Effector memory CD4-positive, alpha-beta T cell (primary cell): ENCODE results near the gene IL17RE.

Experiments used
- DNase-seq, 3 donors: peaks; one replicate each; pipeline ENCODE4 v3.0.0-alpha.2; 2020
- H3K27ac ChIP-seq: 2 replicates; pipeline ENCODE4 v1.7.0; 2013; ENCODE audit warnings: mild to moderate bottlenecking, low read length, moderate library complexity; ENCODE audit not compliant: insufficient read depth, poor library complexity, severe bottlenecking
- H3K27me3 ChIP-seq: replicated peaks from 2 replicates; pipeline ENCODE4 v1.7.0; 2013; ENCODE audit warnings: mild to moderate bottlenecking, low read length; ENCODE audit not compliant: insufficient read depth, control insufficient read depth, poor library complexity, severe bottlenecking
- H3K36me3 ChIP-seq: 2 replicates; pipeline ENCODE4 v1.7.0; 2013; ENCODE audit warnings: mild to moderate bottlenecking, low read length, moderate library complexity; ENCODE audit not compliant: control insufficient read depth, insufficient read depth
- H3K4me1 ChIP-seq: 2 replicates; pipeline ENCODE4 v1.7.0; 2013; ENCODE audit warnings: low read length, mild to moderate bottlenecking; ENCODE audit not compliant: control insufficient read depth, insufficient read depth, poor library complexity, severe bottlenecking
- H3K4me3 ChIP-seq: 2 replicates; pipeline ENCODE4 v1.7.0; 2013; ENCODE audit warnings: low read length, low read depth, mild to moderate bottlenecking; ENCODE audit not compliant: insufficient read depth, poor library complexity, severe bottlenecking
- H3K9me3 ChIP-seq: 2 replicates; pipeline ENCODE4 v1.7.0; 2013; ENCODE audit warnings: mild to moderate bottlenecking, low read length, moderate library complexity; ENCODE audit not compliant: control insufficient read depth

The IL17RE gene

GRCh38 chr3:9914559-9915253, 12.1 kb downstream of the IL17RE start:
- H3K27ac ChIP-seq: no peak overlapping the region
- peaks cover 9% of the 10 kb centered on the region for H3K4me1 ChIP-seq
- H3K9me3 ChIP-seq: no peaks in the 10 kb centered on the region
- H3K4me3 ChIP-seq: peak overlapping the region; percentile 63
- H3K36me3 ChIP-seq: no peaks in the 10 kb centered on the region
- no peaks in the 10 kb centered on the region for H3K27me3 ChIP-seq
- DNase-seq: no peak

DNA sequence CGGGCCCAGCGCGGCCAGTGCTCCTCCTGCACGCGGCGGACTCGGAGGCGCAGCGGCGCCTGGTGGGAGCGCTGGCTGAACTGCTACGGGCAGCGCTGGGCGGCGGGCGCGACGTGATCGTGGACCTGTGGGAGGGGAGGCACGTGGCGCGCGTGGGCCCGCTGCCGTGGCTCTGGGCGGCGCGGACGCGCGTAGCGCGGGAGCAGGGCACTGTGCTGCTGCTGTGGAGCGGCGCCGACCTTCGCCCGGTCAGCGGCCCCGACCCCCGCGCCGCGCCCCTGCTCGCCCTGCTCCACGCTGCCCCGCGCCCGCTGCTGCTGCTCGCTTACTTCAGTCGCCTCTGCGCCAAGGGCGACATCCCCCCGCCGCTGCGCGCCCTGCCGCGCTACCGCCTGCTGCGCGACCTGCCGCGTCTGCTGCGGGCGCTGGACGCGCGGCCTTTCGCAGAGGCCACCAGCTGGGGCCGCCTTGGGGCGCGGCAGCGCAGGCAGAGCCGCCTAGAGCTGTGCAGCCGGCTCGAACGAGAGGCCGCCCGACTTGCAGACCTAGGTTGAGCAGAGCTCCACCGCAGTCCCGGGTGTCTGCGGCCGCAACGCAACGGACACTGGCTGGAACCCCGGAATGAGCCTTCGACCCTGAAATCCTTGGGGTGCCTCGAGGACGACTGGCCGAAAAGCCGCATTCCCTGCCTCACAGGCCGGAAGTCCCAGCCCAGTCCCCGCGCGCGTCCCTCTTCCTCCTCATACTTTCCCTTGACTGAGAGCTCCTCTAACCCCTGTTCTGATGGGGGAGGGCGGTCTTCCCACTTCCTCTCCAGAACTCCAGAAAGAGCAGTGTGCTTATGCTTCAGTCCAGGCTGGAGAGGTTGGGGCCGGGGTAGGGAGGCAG, 12.8 kb downstream of the IL17RE start:
- Histone ChIP-seq H3K27me3 (no peaks in the 10 kb centered on the region), H3K4me3 (peak overlapping the region; percentile 63), H3K4me1 (peaks cover 9% of the 10 kb centered on the region), H3K9me3 (no peaks in the 10 kb centered on the region), H3K36me3 (no peaks in the 10 kb centered on the region), H3K27ac (no peak overlapping the region)
- DNase-seq: no peak

- Histone ChIP-seq H3K27me3 (no peaks in the 10 kb centered on the region), H3K4me1 (peaks cover 9% of the 10 kb centered on the region), H3K36me3 (no peaks in the 10 kb centered on the region), H3K4me3 (no peak overlapping the region), H3K27ac (no peak overlapping the region), H3K9me3 (no peaks in the 10 kb centered on the region)
- no peak for DNase-seq
These were observed 13.7 kb downstream of the IL17RE start for GRCh38 chr3:9916346-9916733.

GRCh38 chr3:9916734-9917680, 14.4 kb downstream of the IL17RE start, which contains the start of gene IL17RC:
IL17RC (plus strand) TSS chr3:9917098; CDS start chr3:9917316, 218 bp downstream.
- H3K4me3 ChIP-seq: peak within 1 kb of the TSS; percentile 63
- no peaks in the 10 kb centered on the region for H3K36me3 ChIP-seq
- no peak for DNase-seq
- H3K4me1 ChIP-seq: peaks cover 9% of the 10 kb centered on the region
- H3K27ac ChIP-seq: no peak within 1 kb of the TSS
- H3K27me3 ChIP-seq: no peaks in the 10 kb centered on the region
- H3K9me3 ChIP-seq: no peaks in the 10 kb centered on the region

DNA sequence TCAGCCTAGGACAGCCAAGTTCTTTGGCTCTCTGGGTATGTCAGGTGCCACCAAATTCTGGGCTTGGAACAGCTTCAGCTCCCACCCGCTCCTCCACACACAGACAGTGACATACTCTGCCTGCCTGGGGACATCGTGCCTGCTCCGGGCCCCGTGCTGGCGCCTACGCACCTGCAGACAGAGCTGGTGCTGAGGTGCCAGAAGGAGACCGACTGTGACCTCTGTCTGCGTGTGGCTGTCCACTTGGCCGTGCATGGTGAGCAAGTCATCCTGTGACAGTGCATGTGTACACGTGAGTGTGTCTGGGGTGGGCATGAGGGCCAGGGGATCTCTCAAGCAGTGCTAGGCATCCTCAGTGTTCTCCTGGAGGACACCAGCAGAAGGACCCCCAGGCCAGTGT, 15.2 kb downstream of the IL17RE start:
- peaks cover 4% of the 10 kb centered on the region for H3K4me1 ChIP-seq

GRCh38 chr3:9918261-9919038, 15.8 kb downstream of the IL17RE start:
- Histone ChIP-seq H3K4me1 (peaks cover 4% of the 10 kb centered on the region), H3K27ac (no peak overlapping the region), H3K36me3 (no peaks in the 10 kb centered on the region), H3K9me3 (no peaks in the 10 kb centered on the region), H3K27me3 (no peaks in the 10 kb centered on the region), H3K4me3 (no peak overlapping the region)
- no peak for DNase-seq

More for the DNA sequence above, 15.2 kb downstream of the IL17RE start:
- no peak overlapping the region for H3K27ac ChIP-seq
- no peaks in the 10 kb centered on the region for H3K36me3 ChIP-seq
- H3K9me3 ChIP-seq: no peaks in the 10 kb centered on the region
- no peak overlapping the region for H3K4me3 ChIP-seq
- DNase-seq: no peak
- no peaks in the 10 kb centered on the region for H3K27me3 ChIP-seq

- H3K36me3 ChIP-seq: no peaks in the 10 kb centered on the region
- no peak for DNase-seq
- no peaks in the 10 kb centered on the region for H3K9me3 ChIP-seq
- no peak overlapping the region for H3K27ac ChIP-seq
- H3K4me1 ChIP-seq: peaks cover 11% of the 10 kb centered on the region
- no peaks in the 10 kb centered on the region for H3K27me3 ChIP-seq
- H3K4me3 ChIP-seq: no peak overlapping the region
These were observed 25.5 kb downstream of the IL17RE start for GRCh38 chr3:9928158-9928557.

GRCh38 chr3:9930804-9931418, 28.3 kb downstream of the IL17RE start:
- Histone ChIP-seq H3K9me3 (no peaks in the 10 kb centered on the region), H3K27ac (no peak overlapping the region), H3K4me1 (peaks cover 33% of the 10 kb centered on the region), H3K27me3 (no peaks in the 10 kb centered on the region), H3K4me3 (no peak overlapping the region), H3K36me3 (no peaks in the 10 kb centered on the region)
- no peak for DNase-seq

DNA sequence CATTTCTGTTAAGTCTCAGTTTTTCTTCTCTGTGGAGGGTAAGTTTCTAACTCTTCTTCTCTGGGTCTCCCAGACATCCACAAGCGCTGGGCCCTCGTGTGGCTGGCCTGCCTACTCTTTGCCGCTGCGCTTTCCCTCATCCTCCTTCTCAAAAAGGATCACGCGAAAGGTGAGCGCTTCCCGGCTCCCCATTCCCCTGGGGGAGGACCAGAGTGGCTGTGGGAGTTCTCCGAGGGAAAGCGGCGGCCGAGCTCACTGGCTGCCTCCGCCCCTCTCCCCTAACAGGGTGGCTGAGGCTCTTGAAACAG, 29.8 kb downstream of the IL17RE start:
- Histone ChIP-seq H3K4me3 (peak overlapping the region; percentile 62), H3K36me3 (peaks cover 9% of the 10 kb centered on the region), H3K27ac (peak overlapping the region; percentile 96), H3K9me3 (no peaks in the 10 kb centered on the region), H3K4me1 (peaks cover 33% of the 10 kb centered on the region), H3K27me3 (no peaks in the 10 kb centered on the region)
- DNase-seq: no peak
